Epithelial cell of esophagus (primary cell): Measurements from ENCODE around the gene MYBPC1.
"Not testable (repeated sequence)": the region's sequence is repeated elsewhere in the genome, so short reads cannot be mapped to it uniquely, and the experiment has no call there.

ENCODE experiments used
- DNase-seq: peaks from one replicate; pipeline ENCODE4 v3.0.0; 2010; ENCODE audit warnings: low read depth
- H3K4me3 ChIP-seq: 2 replicates; pipeline ENCODE4 v1.5.1; 2011; ENCODE audit warnings: mild to moderate bottlenecking, low read length, control low read depth
- CTCF ChIP-seq: IDR thresholded peaks from 2 replicates; pipeline ENCODE4 v1.5.1; 2011; ENCODE audit warnings: low read depth, mild to moderate bottlenecking, low read length, control low read depth, inconsistent platforms; ENCODE audit not compliant: insufficient read depth; ENCODE audit errors: missing control alignments

MYBPC1 gene

GRCh38 chr12:101678081-101678480, 83.3 kb downstream of the MYBPC1 start:
- TF ChIP-seq CTCF, result no peak
- DNase-seq, result no peak
- no peak overlapping the region for H3K4me3 ChIP-seq

- H3K4me3 ChIP-seq, result no peak overlapping the region
- no peak for DNase-seq
- TF ChIP-seq CTCF, result no peak
Measured at GRCh38 chr12:101680240-101680639, 85.5 kb downstream of the MYBPC1 start.

- H3K4me3 ChIP-seq, result no peak overlapping the region
- no peak for TF ChIP-seq CTCF
- DNase-seq, result no peak
Measured at GRCh38 chr12:101680647-101681046, 85.9 kb downstream of the MYBPC1 start.

- H3K4me3 ChIP-seq, DNase-seq: not testable (repeated sequence)
Measured at GRCh38 chr12:101681627-101682026, 86.9 kb downstream of the MYBPC1 start.

GRCh38 chr12:101685092-101685491, 90.3 kb downstream of the MYBPC1 start:
- no peak overlapping the region for H3K4me3 ChIP-seq
- no peak for TF ChIP-seq CTCF
- no peak for DNase-seq

- no peak for DNase-seq
- no peak overlapping the region for H3K4me3 ChIP-seq
- no peak for TF ChIP-seq CTCF
Measured at GRCh38 chr12:101686176-101686575, 91.4 kb downstream of the MYBPC1 start.

- DNase-seq, result no peak
- no peak for TF ChIP-seq CTCF
- no peak overlapping the region for H3K4me3 ChIP-seq
Measured at GRCh38 chr12:101690544-101691098, 95.8 kb downstream of the MYBPC1 start.
